CD14-positive monocyte (primary cell): Measurements from ENCODE around the gene ULK2. TPM values are rescaled to one million over a fixed set of nuclear protein-coding genes. Genes with fewer than 3 reads are reported as not detected.

Source experiments
- DNase-seq, 3 donors: peaks; one replicate each; pipeline ENCODE4 v3.0.0-alpha.2; 2011 to 2022
- H2AFZ ChIP-seq: 2 replicates; pipeline ENCODE4 v1.6.0; 2012; ENCODE audit warnings: mild to moderate bottlenecking, low read depth, low read length, inconsistent platforms; ENCODE audit not compliant: insufficient read depth, poor library complexity, severe bottlenecking
- H3K27ac ChIP-seq, 2 donors: 1 replicate in 1 of 2; 2 replicates in 1 of 2; pipeline ENCODE4 v1.5.1; 2012 to 2013; ENCODE audit warnings: low read length in 2 of 2, control low read depth in 1 of 2, inconsistent platforms in 1 of 2, low read depth in 1 of 2, mild to moderate bottlenecking in 1 of 2
- H3K27me3 ChIP-seq, 2 donors: one replicate each; pipeline versions ENCODE4 v1.6.0 to v1.6.1; 2011 to 2013; ENCODE audit warnings: low read length in 2 of 2; ENCODE audit not compliant: control insufficient read depth in 2 of 2, insufficient read depth in 2 of 2
- H3K36me3 ChIP-seq, 2 donors: replicated peaks in 1 of 2; 1 replicate in 1 of 2; 2 replicates in 1 of 2; pipeline versions ENCODE4 v1.5.1 to v1.6.1; 2012 to 2013; ENCODE audit warnings: low read length in 2 of 2, control low read depth in 1 of 2, inconsistent platforms in 1 of 2, mild to moderate bottlenecking in 1 of 2; ENCODE audit not compliant: insufficient read depth in 2 of 2, control insufficient read depth in 1 of 2
- H3K4me1 ChIP-seq, 2 donors: 1 replicate in 1 of 2; 2 replicates in 1 of 2; pipeline versions ENCODE4 v1.5.1 to v1.6.1; 2012 to 2013; ENCODE audit warnings: low read length in 2 of 2, control low read depth in 1 of 2, inconsistent platforms in 1 of 2, mild to moderate bottlenecking in 1 of 2, moderate library complexity in 1 of 2; ENCODE audit not compliant: insufficient read depth in 2 of 2, control insufficient read depth in 1 of 2
- H3K4me2 ChIP-seq: replicated peaks from 2 replicates; pipeline ENCODE3; 2012; ENCODE audit warnings: low read length, moderate library complexity, mild to moderate bottlenecking; ENCODE audit not compliant: poor library complexity, severe bottlenecking; ENCODE audit errors: extremely low read depth
- H3K4me3 ChIP-seq, 3 experiments: fragments of 200-600 bp in 1 of 3; sonication (generic) in 1 of 3; replicated peaks in 1 of 3; 1 replicate in 2 of 3; 2 replicates in 1 of 3; pipeline ENCODE4 v1.5.1; 2011 to 2013; ENCODE audit warnings: low read length in 3 of 3, mild to moderate bottlenecking in 3 of 3, control low read depth in 2 of 3, low read depth in 2 of 3, inconsistent platforms in 1 of 3, moderate library complexity in 1 of 3
- H3K79me2 ChIP-seq: 2 replicates; pipeline ENCODE4 v1.6.0; 2012; ENCODE audit warnings: mild to moderate bottlenecking, control low read depth, inconsistent platforms, low read length, moderate library complexity; ENCODE audit not compliant: insufficient read depth
- H3K9ac ChIP-seq: 2 replicates; pipeline ENCODE4 v1.6.0; 2017; ENCODE audit warnings: low read length, mild to moderate bottlenecking; ENCODE audit not compliant: insufficient read depth, poor library complexity, severe bottlenecking
- H3K9me3 ChIP-seq, 2 donors: replicated peaks in 1 of 2; 1 replicate in 1 of 2; 2 replicates in 1 of 2; pipeline versions ENCODE4 v1.5.1 to v1.6.1; 2012 to 2013; ENCODE audit warnings: low read length in 2 of 2, control low read depth in 1 of 2; ENCODE audit not compliant: control insufficient read depth in 1 of 2, insufficient read depth in 1 of 2
- H4K20me1 ChIP-seq: 2 replicates; pipeline ENCODE4 v1.6.0; 2012; ENCODE audit warnings: mild to moderate bottlenecking, low read length, control low read depth, moderate library complexity; ENCODE audit not compliant: insufficient read depth
- H3K27ac Mint-ChIP-seq, 7 donors: one replicate each; pipeline ENCODE4 v1.8.0; 2020; ENCODE audit warnings: mild to moderate bottlenecking in 7 of 7, mixed read lengths in 7 of 7, moderate library complexity in 6 of 7, inconsistent platforms in 2 of 7
- H3K27me3 Mint-ChIP-seq, 3 donors: one replicate each; pipeline ENCODE4 v1.8.0; 2021 to 2022; ENCODE audit warnings: low read depth in 3 of 3, mild to moderate bottlenecking in 3 of 3, mixed read lengths in 3 of 3, moderate library complexity in 3 of 3, inconsistent platforms in 1 of 3
- H3K36me3 Mint-ChIP-seq, 2 donors: one replicate each; pipeline ENCODE4 v1.8.0; 2020; ENCODE audit warnings: mixed read lengths in 2 of 2, inconsistent platforms in 1 of 2, mild to moderate bottlenecking in 1 of 2
- H3K4me1 Mint-ChIP-seq: one replicate; pipeline ENCODE4 v1.8.0; 2020; ENCODE audit warnings: mild to moderate bottlenecking, mixed read lengths
- H3K4me3 Mint-ChIP-seq, 2 donors: one replicate each; pipeline ENCODE4 v1.8.0; 2020; ENCODE audit warnings: mild to moderate bottlenecking in 2 of 2, mixed read lengths in 2 of 2, moderate library complexity in 1 of 2
- H3K9me3 Mint-ChIP-seq, 7 donors: one replicate each; pipeline ENCODE4 v1.8.0; 2020 to 2022; ENCODE audit warnings: mixed read lengths in 7 of 7, mild to moderate bottlenecking in 6 of 7, moderate library complexity in 6 of 7, inconsistent platforms in 2 of 7
- CTCF ChIP-seq: fragments of 200-600 bp; IDR thresholded peaks from one replicate; pipeline ENCODE4 v1.8.0; 2022; ENCODE audit warnings: antibody characterized with exemption, mild to moderate bottlenecking
- WGBS: methylation state at CpG from one replicate; pipeline ENCODE4 v1.1.5; 2013; ENCODE audit warnings: missing lambda C conversion rate; ENCODE audit not compliant: insufficient coverage; 5-methylcytosine and 5-hydroxymethylcytosine counted together
- intact Hi-C, 2 donors: fragments of 100-400 bp; cut with micrococcal nuclease; formaldehyde crosslinking; loops; one replicate each; pipeline versions ENCODE4 v1.15.0 to v1.15.1; 2023
- polyA plus RNA-seq, 3 donors: library from polyadenylated mRNA; depleted of rRNA in 1 of 3; unstranded in 2 of 3; stranded (reverse) in 1 of 3; fragments of 300-500 nt in 2 of 3; fragments of >200 nt in 1 of 3; fragmentation: Illumina TruSeq in 2 of 3; gene quantifications; 1 replicate in 2 of 3; 2 replicates in 1 of 3; pipeline ENCODE4 v1.2.3, GENCODE V29; 2012 to 2021

The ULK2 gene
- polyA plus RNA-seq, 3 donors, result 8.5 to 27.2 (median 12.3) TPM

DNA sequence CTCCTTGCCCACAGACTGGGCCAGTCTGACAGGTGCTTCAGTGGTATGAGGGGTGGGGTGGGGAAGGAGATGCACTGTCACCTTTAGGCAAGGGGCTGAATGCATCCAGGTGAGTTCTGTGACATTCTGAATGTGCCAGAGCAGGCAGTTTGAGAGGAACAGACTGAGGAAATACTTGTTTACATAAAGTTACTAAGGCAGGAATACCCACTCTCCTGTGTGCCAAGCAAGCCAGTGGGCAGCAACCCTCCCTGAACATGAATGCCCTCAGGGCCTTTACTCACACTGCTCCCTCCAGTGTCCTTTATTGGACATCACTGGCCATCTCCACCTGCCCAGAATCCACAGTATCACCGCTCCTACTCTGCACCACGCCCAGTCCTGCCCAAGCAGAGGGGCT, 33.1 kb upstream of the ULK2 start:
- Mint-ChIP-seq H3K4me3 (no peak overlapping the region), H3K9me3 (no peaks in the 10 kb centered on the region)
- intact Hi-C loops, result no loop called here

GRCh38 chr17:19897903-19898302, 30.2 kb upstream of the ULK2 start:
- Mint-ChIP-seq H3K36me3 (peaks cover 18 to 36% of the 10 kb centered on the region in 2 donors), H3K9me3 (no peaks in the 10 kb centered on the region), H3K4me3 (no peak overlapping the region), H3K27ac (peak overlapping the region in 1 of 7 donors; percentile 39), H3K27me3 (no peaks in the 10 kb centered on the region), H3K4me1 (peaks cover 14% of the 10 kb centered on the region)
- H3K9me3 ChIP-seq, result no peaks in the 10 kb centered on the region
- peaks cover 3 to 7% of the 10 kb centered on the region in 2 donors for H3K4me1 ChIP-seq
- H4K20me1 ChIP-seq, result peaks cover 9% of the 10 kb centered on the region
- no peak overlapping the region for H2AFZ ChIP-seq
- 92% methylated on average over 2 of the region's 2 CpGs for whole genome bisulfite sequencing
- no peak for TF ChIP-seq CTCF
- no peak overlapping the region for H3K9ac ChIP-seq
- no peaks in the 10 kb centered on the region for H3K79me2 ChIP-seq
- no peak overlapping the region for H3K4me2 ChIP-seq
- no peak overlapping the region for H3K4me3 ChIP-seq
- no peak for DNase-seq
- H3K27ac ChIP-seq, result no peak overlapping the region
- no peaks in the 10 kb centered on the region for H3K27me3 ChIP-seq
- intact Hi-C loops, result no loop called here
- H3K36me3 ChIP-seq, result peaks cover 17 to 37% of the 10 kb centered on the region in 2 donors

More for the DNA sequence above, 33.1 kb upstream of the ULK2 start:
- Mint-ChIP-seq H3K4me1 (peaks cover 23% of the 10 kb centered on the region), H3K27ac (peak overlapping the region in 4 of 7 donors; percentile 26 to 75 (median 42)), H3K27me3 (no peaks in the 10 kb centered on the region), H3K36me3 (peaks cover 38 to 57% of the 10 kb centered on the region in 2 donors)
- H3K4me1 ChIP-seq, result peaks cover 16 to 18% of the 10 kb centered on the region in 2 donors
- H3K4me3 ChIP-seq, result no peak overlapping the region
- no peaks in the 10 kb centered on the region for H3K79me2 ChIP-seq
- no peaks in the 10 kb centered on the region for H3K9me3 ChIP-seq
- H3K27me3 ChIP-seq, result no peaks in the 10 kb centered on the region
- peaks cover 9% of the 10 kb centered on the region for H4K20me1 ChIP-seq
- H3K9ac ChIP-seq, result no peak overlapping the region
- H3K36me3 ChIP-seq, result peaks cover 34 to 57% of the 10 kb centered on the region in 2 donors
- no peak overlapping the region for H2AFZ ChIP-seq
- H3K4me2 ChIP-seq, result no peak overlapping the region
- no peak for DNase-seq
- TF ChIP-seq CTCF, result no peak
- no CpG with 5 or more reads among the region's 2 CpGs for WGBS
- peak overlapping the region in 1 of 2 donors; percentile 46 for H3K27ac ChIP-seq
